Mucosa of descending colon (tissue), 3 donors: ENCODE data around the gene SDHA. TPM values are rescaled to one million over a fixed set of nuclear protein-coding genes. Genes with fewer than 3 reads are reported as not detected.
A peak's percentile ranks its signal among the peaks of the same experiment; 100 is the strongest.

ENCODE experiments used
- ATAC-seq: fragments of 200-7000 bp; cut with Tn5 transposase; one replicate; pipeline ENCODE4 v1.9.1; 2020; ENCODE audit warnings: mild to moderate bottlenecking, moderate library complexity
- DNase-seq, 3 donors: peaks; one replicate each; pipeline ENCODE4 v3.0.0-alpha.2; 2020
- H3K36me3 ChIP-seq: fragments of 200-600 bp; one replicate; pipeline ENCODE4 v1.8.0; 2021; ENCODE audit warnings: low read depth, mild to moderate bottlenecking
- H3K4me1 ChIP-seq: fragments of 200-600 bp; one replicate; pipeline ENCODE4 v1.8.0; 2021; ENCODE audit warnings: low read depth, mild to moderate bottlenecking
- H3K4me3 ChIP-seq: fragments of 200-600 bp; one replicate; pipeline ENCODE4 v1.8.0; 2021; ENCODE audit warnings: mild to moderate bottlenecking
- H3K9me3 ChIP-seq: fragments of 200-600 bp; one replicate; pipeline ENCODE4 v1.8.0; 2021; ENCODE audit warnings: mild to moderate bottlenecking
- intact Hi-C, 2 donors: fragments of 100-400 bp; cut with DNase I in 1 of 2; cut with micrococcal nuclease in 1 of 2; formaldehyde crosslinking; loops; one replicate each; pipeline versions ENCODE4 v1.11.0 to v1.11.1; 2022; cut with DNase I, micrococcal nuclease
- total RNA-seq, 3 donors: library from RNA; stranded (reverse); fragmentation: NEBNext Ultra II Directional in 2 of 3; extraction: Animal tissue kit (Norgen Biotek cat#: 25700) in 2 of 3; gene quantifications; one replicate each; pipeline versions ENCODE4 v1.2.1 to v1.2.4, GENCODE V29; 2021 to 2023
- TF ChIP-seq, protein P1 (sequence below): fragments of 200-600 bp; IDR thresholded peaks from one replicate; pipeline ENCODE4 v1.8.0; 2022; ENCODE audit warnings: antibody characterized with exemption, mild to moderate bottlenecking
- donor health status: DM: no; HTN: no; CAD: no; lungs with moderate emphysema.
- donor health status: DM: no; HTN: no; CAD: no.
- donor health status: DM: no; HTN: yes; CAD: no.

Gene SDHA
- total RNA-seq, 3 donors from 2014 or later, result 223 to 322 (median 249) TPM

DNA sequence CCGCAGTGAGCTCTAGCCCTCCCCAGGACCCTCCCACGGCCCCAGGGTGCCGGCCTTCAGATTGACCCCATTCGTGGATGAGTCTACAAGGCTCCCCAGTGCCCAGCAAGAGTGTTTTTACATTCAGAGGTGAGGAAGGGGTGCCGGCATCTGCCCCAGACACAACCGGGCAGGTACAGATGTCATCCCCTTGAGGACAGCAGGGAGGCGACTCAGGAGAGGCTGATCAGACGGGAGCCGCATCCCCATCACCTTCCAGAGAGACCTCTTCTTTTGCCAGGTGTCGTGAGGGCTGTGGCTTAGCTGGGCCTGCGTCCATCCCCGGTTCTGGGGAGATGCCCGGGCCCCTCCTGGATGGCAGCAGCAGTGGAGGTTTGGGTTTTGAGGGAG, 31.1 kb upstream of the SDHA start:
- TF ChIP-seq, protein P1, sequence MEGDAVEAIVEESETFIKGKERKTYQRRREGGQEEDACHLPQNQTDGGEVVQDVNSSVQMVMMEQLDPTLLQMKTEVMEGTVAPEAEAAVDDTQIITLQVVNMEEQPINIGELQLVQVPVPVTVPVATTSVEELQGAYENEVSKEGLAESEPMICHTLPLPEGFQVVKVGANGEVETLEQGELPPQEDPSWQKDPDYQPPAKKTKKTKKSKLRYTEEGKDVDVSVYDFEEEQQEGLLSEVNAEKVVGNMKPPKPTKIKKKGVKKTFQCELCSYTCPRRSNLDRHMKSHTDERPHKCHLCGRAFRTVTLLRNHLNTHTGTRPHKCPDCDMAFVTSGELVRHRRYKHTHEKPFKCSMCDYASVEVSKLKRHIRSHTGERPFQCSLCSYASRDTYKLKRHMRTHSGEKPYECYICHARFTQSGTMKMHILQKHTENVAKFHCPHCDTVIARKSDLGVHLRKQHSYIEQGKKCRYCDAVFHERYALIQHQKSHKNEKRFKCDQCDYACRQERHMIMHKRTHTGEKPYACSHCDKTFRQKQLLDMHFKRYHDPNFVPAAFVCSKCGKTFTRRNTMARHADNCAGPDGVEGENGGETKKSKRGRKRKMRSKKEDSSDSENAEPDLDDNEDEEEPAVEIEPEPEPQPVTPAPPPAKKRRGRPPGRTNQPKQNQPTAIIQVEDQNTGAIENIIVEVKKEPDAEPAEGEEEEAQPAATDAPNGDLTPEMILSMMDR, result no peak
- H3K36me3 ChIP-seq, result no peaks in the 10 kb centered on the region
- intact Hi-C loops, result no loop called here
- peak in 1 of 3 donors; percentile 18 for DNase-seq
- no peaks in the 10 kb centered on the region for H3K9me3 ChIP-seq
- H3K4me1 ChIP-seq, result peaks cover 11% of the 10 kb centered on the region
- ATAC-seq, result no peak
- no peak overlapping the region for H3K4me3 ChIP-seq

DNA sequence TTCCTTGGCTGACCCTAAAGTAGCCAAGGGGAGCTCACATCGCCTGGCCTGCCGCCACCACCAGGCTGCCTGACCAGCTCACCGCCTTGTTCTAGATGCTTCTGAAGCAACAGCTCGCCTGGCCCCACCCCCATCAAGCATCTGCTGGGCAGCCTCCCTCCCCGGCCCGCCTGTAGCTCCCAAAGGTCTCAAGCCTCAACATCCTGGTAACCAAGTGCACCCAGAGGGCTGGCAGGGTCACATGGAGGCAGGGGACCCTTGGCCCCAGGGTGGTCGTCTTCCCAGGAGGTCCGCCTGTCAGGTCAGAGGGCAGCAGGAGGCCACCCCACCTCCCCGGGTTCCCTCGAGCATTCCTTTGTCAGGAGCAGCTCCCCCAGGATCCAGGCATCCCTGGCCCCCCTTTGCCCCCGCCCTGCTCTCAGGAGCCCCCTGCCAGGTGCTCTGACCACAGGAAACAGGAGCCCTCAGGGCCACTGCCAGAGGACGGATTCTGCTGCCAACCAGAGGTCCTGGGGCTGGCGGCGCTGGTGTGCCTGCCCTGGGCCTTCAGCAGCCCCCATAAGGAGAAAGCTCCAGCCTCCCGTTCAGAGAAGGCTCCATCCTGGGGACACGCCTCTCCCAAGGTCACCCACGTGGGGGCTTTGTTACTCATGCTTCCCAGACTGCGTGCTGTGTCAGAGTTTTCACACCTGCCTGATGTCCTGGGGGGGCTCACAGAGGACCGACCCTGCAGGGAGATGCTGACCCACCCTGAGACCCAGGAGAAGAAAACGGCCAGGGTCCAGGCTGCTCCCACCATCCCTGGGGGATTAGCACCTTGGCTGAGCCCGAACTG, 30.3 kb upstream of the SDHA start:
- ATAC-seq (no peak), DNase-seq (peak in 1 of 3 donors; percentile 24)
- Histone ChIP-seq H3K4me3 (no peak overlapping the region), H3K4me1 (peaks cover 11% of the 10 kb centered on the region), H3K36me3 (no peaks in the 10 kb centered on the region), H3K9me3 (no peaks in the 10 kb centered on the region)
- TF ChIP-seq, protein P1, result no peak
- intact Hi-C loops, result no loop called here

DNA sequence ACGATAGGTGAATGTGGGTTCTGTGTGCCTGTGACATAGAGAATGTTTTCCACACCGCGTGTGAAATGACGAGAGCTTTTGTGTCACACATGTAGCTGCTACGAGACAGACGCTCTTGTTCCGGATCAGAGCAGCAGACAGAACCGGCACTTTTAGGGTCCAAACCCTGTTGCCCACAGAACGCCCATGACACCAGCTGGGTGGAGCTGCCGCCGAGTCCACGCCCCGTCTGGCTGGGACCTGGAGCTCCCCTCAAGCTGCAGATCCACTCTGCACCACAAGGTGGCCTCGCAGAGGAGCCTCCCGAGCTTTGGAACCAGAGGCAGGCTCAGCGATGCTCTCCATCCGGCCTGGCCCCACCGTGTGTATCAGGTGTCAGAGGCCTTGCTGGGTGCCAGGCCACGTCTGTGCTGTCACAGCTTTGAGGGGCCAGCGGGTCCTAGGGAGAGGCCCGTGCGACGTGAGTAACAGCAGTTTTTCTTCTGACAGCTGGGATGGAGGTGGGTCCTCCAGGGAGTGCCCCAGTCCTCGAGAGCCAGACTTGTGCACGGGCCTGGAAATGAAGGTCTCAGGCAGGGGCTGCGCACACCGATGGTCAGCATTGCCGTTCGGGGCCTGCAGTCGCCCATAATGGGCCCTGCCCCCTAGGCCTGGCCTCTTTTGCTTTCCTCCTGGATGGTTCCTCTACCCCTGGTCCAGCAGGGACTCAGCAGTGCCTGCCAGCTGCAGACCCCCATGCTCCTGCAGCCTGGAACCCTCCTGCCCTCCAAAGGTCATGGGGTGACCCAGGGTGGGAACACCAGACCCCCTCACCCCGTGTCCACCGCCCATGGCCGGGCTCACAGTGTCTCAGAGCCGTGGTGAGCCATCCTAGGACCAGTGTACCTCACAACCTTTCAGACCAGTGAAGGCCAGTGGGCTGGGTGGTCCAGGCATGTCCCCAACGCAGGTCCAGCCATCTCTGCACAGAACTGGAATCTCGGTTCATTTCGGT, 29.3 kb upstream of the SDHA start:
- H3K4me3 ChIP-seq, result no peak overlapping the region
- intact Hi-C loops, result no loop called here
- ATAC-seq, result peak; percentile 94
- no peaks in the 10 kb centered on the region for H3K36me3 ChIP-seq
- TF ChIP-seq, protein P1, result peak; percentile 90
- no peaks in the 10 kb centered on the region for H3K9me3 ChIP-seq
- DNase-seq, result peak; percentile 85 to 92 (median 91)
- H3K4me1 ChIP-seq, result peaks cover 11% of the 10 kb centered on the region

DNA sequence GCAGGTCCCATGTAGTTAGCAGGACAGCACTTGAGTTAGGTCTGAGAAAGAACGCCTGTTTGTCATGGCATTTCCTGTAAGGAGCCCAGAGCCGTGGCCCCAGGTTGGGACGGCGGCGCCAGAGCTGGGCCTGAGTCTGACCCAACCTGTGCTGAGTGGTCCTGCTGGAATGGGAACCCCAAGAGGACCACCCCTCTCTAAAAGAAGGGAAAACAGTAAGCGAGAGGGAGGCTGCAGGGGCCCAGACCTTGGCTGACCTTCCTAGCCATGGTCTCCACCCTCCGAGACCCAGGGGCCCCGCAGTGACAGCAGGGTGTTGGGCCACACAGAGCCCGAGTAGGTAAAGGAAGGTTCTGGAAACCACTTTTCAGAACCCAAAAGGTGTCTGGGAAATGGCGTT, 28.6 kb upstream of the SDHA start:
- Histone ChIP-seq H3K4me3 (no peak overlapping the region), H3K4me1 (peaks cover 11% of the 10 kb centered on the region), H3K36me3 (no peaks in the 10 kb centered on the region), H3K9me3 (no peaks in the 10 kb centered on the region)
- no peak for DNase-seq
- ATAC-seq, result no peak
- TF ChIP-seq, protein P1, result no peak
- intact Hi-C loops, result no loop called here

DNA sequence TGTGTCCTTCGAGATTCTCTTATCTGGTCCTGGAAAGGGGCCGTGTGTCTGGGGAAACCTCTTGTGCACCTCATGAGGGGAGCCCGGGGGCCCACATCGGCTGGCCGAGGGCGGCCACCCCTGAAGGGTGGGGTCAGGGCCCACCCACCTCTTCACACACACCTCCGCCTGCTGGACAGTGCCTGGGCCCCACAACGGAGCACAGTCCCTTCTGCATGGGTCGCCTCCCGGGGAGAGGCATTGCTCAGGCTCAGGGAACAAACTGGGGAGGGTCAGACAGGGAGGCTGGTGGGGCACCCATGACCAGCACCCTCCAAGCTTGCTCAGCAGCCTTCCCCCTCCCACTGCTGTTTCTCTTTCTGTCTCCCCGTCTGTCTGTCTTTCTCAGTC, 28.1 kb upstream of the SDHA start:
- intact Hi-C loops, result no loop called here
- H3K9me3 ChIP-seq, result no peaks in the 10 kb centered on the region
- H3K4me3 ChIP-seq, result no peak overlapping the region
- peaks cover 11% of the 10 kb centered on the region for H3K4me1 ChIP-seq
- H3K36me3 ChIP-seq, result no peaks in the 10 kb centered on the region
- DNase-seq, result no peak
- ATAC-seq, result no peak
- TF ChIP-seq, protein P1, result no peak
